ENCODE data around the gene CFTR. TPM values are rescaled to one million over a fixed set of nuclear protein-coding genes. Genes with fewer than 3 reads are reported as not detected.

CFTR gene
- total and polyA plus RNA-seq, 2 of the 8 experiments (the other 6 are each of a cell fraction or from before 2014, with no cell fraction given) = 1.2 to 1.6 TPM

GRCh38 chr7:117485118-117485620 is 5.3 kb downstream of the CFTR start (continued):
- TF ChIP-seq, protein P1, sequence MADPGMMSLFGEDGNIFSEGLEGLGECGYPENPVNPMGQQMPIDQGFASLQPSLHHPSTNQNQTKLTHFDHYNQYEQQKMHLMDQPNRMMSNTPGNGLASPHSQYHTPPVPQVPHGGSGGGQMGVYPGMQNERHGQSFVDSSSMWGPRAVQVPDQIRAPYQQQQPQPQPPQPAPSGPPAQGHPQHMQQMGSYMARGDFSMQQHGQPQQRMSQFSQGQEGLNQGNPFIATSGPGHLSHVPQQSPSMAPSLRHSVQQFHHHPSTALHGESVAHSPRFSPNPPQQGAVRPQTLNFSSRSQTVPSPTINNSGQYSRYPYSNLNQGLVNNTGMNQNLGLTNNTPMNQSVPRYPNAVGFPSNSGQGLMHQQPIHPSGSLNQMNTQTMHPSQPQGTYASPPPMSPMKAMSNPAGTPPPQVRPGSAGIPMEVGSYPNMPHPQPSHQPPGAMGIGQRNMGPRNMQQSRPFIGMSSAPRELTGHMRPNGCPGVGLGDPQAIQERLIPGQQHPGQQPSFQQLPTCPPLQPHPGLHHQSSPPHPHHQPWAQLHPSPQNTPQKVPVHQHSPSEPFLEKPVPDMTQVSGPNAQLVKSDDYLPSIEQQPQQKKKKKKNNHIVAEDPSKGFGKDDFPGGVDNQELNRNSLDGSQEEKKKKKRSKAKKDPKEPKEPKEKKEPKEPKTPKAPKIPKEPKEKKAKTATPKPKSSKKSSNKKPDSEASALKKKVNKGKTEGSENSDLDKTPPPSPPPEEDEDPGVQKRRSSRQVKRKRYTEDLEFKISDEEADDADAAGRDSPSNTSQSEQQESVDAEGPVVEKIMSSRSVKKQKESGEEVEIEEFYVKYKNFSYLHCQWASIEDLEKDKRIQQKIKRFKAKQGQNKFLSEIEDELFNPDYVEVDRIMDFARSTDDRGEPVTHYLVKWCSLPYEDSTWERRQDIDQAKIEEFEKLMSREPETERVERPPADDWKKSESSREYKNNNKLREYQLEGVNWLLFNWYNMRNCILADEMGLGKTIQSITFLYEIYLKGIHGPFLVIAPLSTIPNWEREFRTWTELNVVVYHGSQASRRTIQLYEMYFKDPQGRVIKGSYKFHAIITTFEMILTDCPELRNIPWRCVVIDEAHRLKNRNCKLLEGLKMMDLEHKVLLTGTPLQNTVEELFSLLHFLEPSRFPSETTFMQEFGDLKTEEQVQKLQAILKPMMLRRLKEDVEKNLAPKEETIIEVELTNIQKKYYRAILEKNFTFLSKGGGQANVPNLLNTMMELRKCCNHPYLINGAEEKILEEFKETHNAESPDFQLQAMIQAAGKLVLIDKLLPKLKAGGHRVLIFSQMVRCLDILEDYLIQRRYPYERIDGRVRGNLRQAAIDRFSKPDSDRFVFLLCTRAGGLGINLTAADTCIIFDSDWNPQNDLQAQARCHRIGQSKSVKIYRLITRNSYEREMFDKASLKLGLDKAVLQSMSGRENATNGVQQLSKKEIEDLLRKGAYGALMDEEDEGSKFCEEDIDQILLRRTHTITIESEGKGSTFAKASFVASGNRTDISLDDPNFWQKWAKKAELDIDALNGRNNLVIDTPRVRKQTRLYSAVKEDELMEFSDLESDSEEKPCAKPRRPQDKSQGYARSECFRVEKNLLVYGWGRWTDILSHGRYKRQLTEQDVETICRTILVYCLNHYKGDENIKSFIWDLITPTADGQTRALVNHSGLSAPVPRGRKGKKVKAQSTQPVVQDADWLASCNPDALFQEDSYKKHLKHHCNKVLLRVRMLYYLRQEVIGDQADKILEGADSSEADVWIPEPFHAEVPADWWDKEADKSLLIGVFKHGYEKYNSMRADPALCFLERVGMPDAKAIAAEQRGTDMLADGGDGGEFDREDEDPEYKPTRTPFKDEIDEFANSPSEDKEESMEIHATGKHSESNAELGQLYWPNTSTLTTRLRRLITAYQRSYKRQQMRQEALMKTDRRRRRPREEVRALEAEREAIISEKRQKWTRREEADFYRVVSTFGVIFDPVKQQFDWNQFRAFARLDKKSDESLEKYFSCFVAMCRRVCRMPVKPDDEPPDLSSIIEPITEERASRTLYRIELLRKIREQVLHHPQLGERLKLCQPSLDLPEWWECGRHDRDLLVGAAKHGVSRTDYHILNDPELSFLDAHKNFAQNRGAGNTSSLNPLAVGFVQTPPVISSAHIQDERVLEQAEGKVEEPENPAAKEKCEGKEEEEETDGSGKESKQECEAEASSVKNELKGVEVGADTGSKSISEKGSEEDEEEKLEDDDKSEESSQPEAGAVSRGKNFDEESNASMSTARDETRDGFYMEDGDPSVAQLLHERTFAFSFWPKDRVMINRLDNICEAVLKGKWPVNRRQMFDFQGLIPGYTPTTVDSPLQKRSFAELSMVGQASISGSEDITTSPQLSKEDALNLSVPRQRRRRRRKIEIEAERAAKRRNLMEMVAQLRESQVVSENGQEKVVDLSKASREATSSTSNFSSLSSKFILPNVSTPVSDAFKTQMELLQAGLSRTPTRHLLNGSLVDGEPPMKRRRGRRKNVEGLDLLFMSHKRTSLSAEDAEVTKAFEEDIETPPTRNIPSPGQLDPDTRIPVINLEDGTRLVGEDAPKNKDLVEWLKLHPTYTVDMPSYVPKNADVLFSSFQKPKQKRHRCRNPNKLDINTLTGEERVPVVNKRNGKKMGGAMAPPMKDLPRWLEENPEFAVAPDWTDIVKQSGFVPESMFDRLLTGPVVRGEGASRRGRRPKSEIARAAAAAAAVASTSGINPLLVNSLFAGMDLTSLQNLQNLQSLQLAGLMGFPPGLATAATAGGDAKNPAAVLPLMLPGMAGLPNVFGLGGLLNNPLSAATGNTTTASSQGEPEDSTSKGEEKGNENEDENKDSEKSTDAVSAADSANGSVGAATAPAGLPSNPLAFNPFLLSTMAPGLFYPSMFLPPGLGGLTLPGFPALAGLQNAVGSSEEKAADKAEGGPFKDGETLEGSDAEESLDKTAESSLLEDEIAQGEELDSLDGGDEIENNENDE (IDR thresholded peaks at IDR 0.05; ENCODE audit: insufficient replicate concordance, low read length) = peak; percentile 79
- TF ChIP-seq RFX5 (IDR thresholded peaks at IDR 0.05; ENCODE audit: borderline replicate concordance, low read depth, low read length) = no peak
